Bronchial epithelial cell (primary cell): Measurements from ENCODE around the gene HBD. TPM values are rescaled to one million over a fixed set of nuclear protein-coding genes. Genes with fewer than 3 reads are reported as not detected.

Experiments used
- DNase-seq: peaks from one replicate; pipeline ENCODE4 v3.0.0-alpha.2; 2010; ENCODE audit warnings: low read depth
- FAIRE-seq: peaks from 2 replicates; lab custom pipeline; 2011; peaks lifted over from hg19 to GRCh38; lab: Jason Lieb, UNC
- H3K27me3 ChIP-seq: 2 replicates; pipeline ENCODE4 v1.5.1; 2011; ENCODE audit warnings: low read length; ENCODE audit not compliant: control insufficient read depth, insufficient read depth
- H3K36me3 ChIP-seq: 2 replicates; pipeline ENCODE4 v1.5.1; 2011; ENCODE audit warnings: low read length; ENCODE audit not compliant: control insufficient read depth, insufficient read depth
- H3K4me3 ChIP-seq: 2 replicates; pipeline ENCODE4 v1.5.1; 2011; ENCODE audit warnings: mild to moderate bottlenecking, low read depth, low read length, control low read depth
- CTCF ChIP-seq: IDR thresholded peaks from 2 replicates; pipeline ENCODE4 v1.5.1; 2011; ENCODE audit warnings: mild to moderate bottlenecking, moderate library complexity, low read length, control low read depth, inconsistent platforms; ENCODE audit not compliant: insufficient read depth, severe bottlenecking
- total RNA-seq: library from RNA; depleted of rRNA; stranded (reverse); fragments of >200 nt; gene quantifications from 2 replicates; pipeline ENCODE4 v1.2.1, GENCODE V29; 2014

HBD gene
- total RNA-seq, 1 donor from 2014 or later: not detected

GRCh38 chr11:5240056-5240455, 5.8 kb upstream of the HBD start:
- no peaks in the 10 kb centered on the region for H3K36me3 ChIP-seq
- FAIRE-seq: no peak

GRCh38 chr11:5239046-5239445, 4.8 kb upstream of the HBD start:
- FAIRE-seq (no peak), DNase-seq (peak; percentile 54)
- no peak for TF ChIP-seq CTCF
- no peaks in the 10 kb centered on the region for H3K36me3 ChIP-seq
- H3K4me3 ChIP-seq: no peak overlapping the region
- H3K27me3 ChIP-seq: no peaks in the 10 kb centered on the region

More at GRCh38 chr11:5240056-5240455, 5.8 kb upstream of the HBD start:
- Histone ChIP-seq H3K4me3 (no peak overlapping the region), H3K27me3 (no peaks in the 10 kb centered on the region)
- no peak for DNase-seq
- TF ChIP-seq CTCF: no peak

- TF ChIP-seq CTCF: no peak
- FAIRE-seq (no peak), DNase-seq (no peak)
- Histone ChIP-seq H3K27me3 (no peaks in the 10 kb centered on the region), H3K36me3 (no peaks in the 10 kb centered on the region), H3K4me3 (no peak overlapping the region)
These were observed 4.2 kb upstream of the HBD start for GRCh38 chr11:5238486-5238885.

GRCh38 chr11:5237420-5237819, 3.1 kb upstream of the HBD start:
- no peak overlapping the region for H3K4me3 ChIP-seq
- FAIRE-seq (no peak), DNase-seq (no peak)
- no peaks in the 10 kb centered on the region for H3K36me3 ChIP-seq
- no peak for TF ChIP-seq CTCF
- H3K27me3 ChIP-seq: no peaks in the 10 kb centered on the region

GRCh38 chr11:5235364-5236095, 1.2 kb upstream of the HBD start:
- Histone ChIP-seq H3K27me3 (no peaks in the 10 kb centered on the region), H3K4me3 (no peak overlapping the region), H3K36me3 (no peaks in the 10 kb centered on the region)
- no peak for DNase-seq
- TF ChIP-seq CTCF: no peak
- no peak for FAIRE-seq

GRCh38 chr11:5233307-5233706, 976 bp downstream of the HBD start:
- Histone ChIP-seq H3K27me3 (no peaks in the 10 kb centered on the region), H3K36me3 (no peaks in the 10 kb centered on the region), H3K4me3 (no peak overlapping the region)
- no peak for FAIRE-seq
- no peak for DNase-seq
- TF ChIP-seq CTCF: no peak
